ACC112 (cell line): ENCODE measurements around the gene CDYL2.
"Not testable (repeated sequence)": the region's sequence is repeated elsewhere in the genome, so short reads cannot be mapped to it uniquely, and the experiment has no call there.

Experiments used
- H2AFZ ChIP-seq: fragments of 200-600 bp; sonication (generic); one replicate; pipeline ENCODE4 v1.6.0; 2017; ENCODE audit warnings: antibody characterized with exemption, low read length; ENCODE audit not compliant: unreplicated experiment
- H3K27ac ChIP-seq: fragments of 200-600 bp; sonication (generic); 2 replicates; pipeline ENCODE4 v1.5.1; 2014; ENCODE audit warnings: low read depth, mild to moderate bottlenecking, antibody characterized with exemption, low read length, moderate library complexity
- H3K27me3 ChIP-seq: fragments of 200-600 bp; sonication (generic); 2 replicates; pipeline ENCODE4 v1.6.1; 2014; ENCODE audit warnings: mild to moderate bottlenecking, antibody characterized with exemption, low read length, moderate library complexity, mixed read lengths; ENCODE audit not compliant: insufficient read depth
- H3K36me3 ChIP-seq: fragments of 200-600 bp; sonication (generic); 2 replicates; pipeline ENCODE4 v1.6.1; 2016; ENCODE audit warnings: mild to moderate bottlenecking, antibody characterized with exemption, low read length, moderate library complexity, mixed read lengths; ENCODE audit not compliant: insufficient read depth
- H3K4me1 ChIP-seq: fragments of 200-600 bp; sonication (generic); one replicate; pipeline ENCODE4 v1.6.1; 2016; ENCODE audit warnings: low read length, mixed read lengths; ENCODE audit not compliant: insufficient read depth, unreplicated experiment, control insufficient read depth
- H3K4me3 ChIP-seq: fragments of 200-600 bp; sonication (generic); 2 replicates; pipeline ENCODE4 v1.5.1; 2014; ENCODE audit warnings: mild to moderate bottlenecking, low read depth, low read length
- H3K79me2 ChIP-seq: fragments of 200-600 bp; sonication (generic); one replicate; pipeline ENCODE4 v1.6.0; 2016; ENCODE audit warnings: low read length; ENCODE audit not compliant: control insufficient read depth, unreplicated experiment, insufficient read depth

CDYL2 gene

GRCh38 chr16:80731915-80732314, 72.5 kb downstream of the CDYL2 start:
- Histone ChIP-seq H2AFZ (no peak overlapping the region), H3K36me3 (no peaks in the 10 kb centered on the region), H3K4me1 (no peaks in the 10 kb centered on the region), H3K4me3 (no peak overlapping the region), H3K79me2 (no peaks in the 10 kb centered on the region), H3K27me3 (no peaks in the 10 kb centered on the region), H3K27ac (no peak overlapping the region)

GRCh38 chr16:80727066-80727763, 77.2 kb downstream of the CDYL2 start:
- not testable (repeated sequence) for H3K4me1 ChIP-seq, H3K4me3 ChIP-seq, H3K27ac ChIP-seq, H3K27me3 ChIP-seq, H3K36me3 ChIP-seq, H2AFZ ChIP-seq, H3K79me2 ChIP-seq

- Histone ChIP-seq H3K36me3 (no peaks in the 10 kb centered on the region), H3K4me1 (no peaks in the 10 kb centered on the region), H3K27ac (no peak overlapping the region)
Measured at GRCh38 chr16:80725566-80726162, 78.7 kb downstream of the CDYL2 start.

GRCh38 chr16:80723981-80724380, 80.4 kb downstream of the CDYL2 start:
- no peaks in the 10 kb centered on the region for H3K36me3 ChIP-seq
- no peak overlapping the region for H3K27ac ChIP-seq
- no peaks in the 10 kb centered on the region for H3K4me1 ChIP-seq
- no peaks in the 10 kb centered on the region for H3K27me3 ChIP-seq
- H2AFZ ChIP-seq, result no peak overlapping the region
- no peak overlapping the region for H3K4me3 ChIP-seq
- H3K79me2 ChIP-seq, result no peaks in the 10 kb centered on the region

More at GRCh38 chr16:80725566-80726162, 78.7 kb downstream of the CDYL2 start:
- no peak overlapping the region for H3K4me3 ChIP-seq
- H3K27me3 ChIP-seq, result no peaks in the 10 kb centered on the region
- no peaks in the 10 kb centered on the region for H3K79me2 ChIP-seq
- H2AFZ ChIP-seq, result no peak overlapping the region

GRCh38 chr16:80723091-80723490, 81.3 kb downstream of the CDYL2 start:
- Histone ChIP-seq H3K27ac (no peak overlapping the region), H3K79me2 (no peaks in the 10 kb centered on the region), H3K27me3 (no peaks in the 10 kb centered on the region)

GRCh38 chr16:80720804-80721371, 83.5 kb downstream of the CDYL2 start:
- Histone ChIP-seq H2AFZ (no peak overlapping the region), H3K4me3 (no peak overlapping the region), H3K4me1 (peaks cover 3% of the 10 kb centered on the region), H3K36me3 (no peaks in the 10 kb centered on the region), H3K27ac (no peak overlapping the region), H3K27me3 (no peaks in the 10 kb centered on the region), H3K79me2 (no peaks in the 10 kb centered on the region)

More at GRCh38 chr16:80723091-80723490, 81.3 kb downstream of the CDYL2 start:
- Histone ChIP-seq H3K36me3 (no peaks in the 10 kb centered on the region), H3K4me3 (no peak overlapping the region), H3K4me1 (peaks cover 3% of the 10 kb centered on the region), H2AFZ (no peak overlapping the region)

- H3K27ac ChIP-seq, result no peak overlapping the region
- H3K27me3 ChIP-seq, result no peaks in the 10 kb centered on the region
- no peaks in the 10 kb centered on the region for H3K79me2 ChIP-seq
- H3K4me1 ChIP-seq, result peaks cover 3% of the 10 kb centered on the region
- no peak overlapping the region for H2AFZ ChIP-seq
- H3K4me3 ChIP-seq, result no peak overlapping the region
- no peaks in the 10 kb centered on the region for H3K36me3 ChIP-seq
Measured at GRCh38 chr16:80719573-80719972, 84.8 kb downstream of the CDYL2 start.

- Histone ChIP-seq H3K4me1 (peaks cover 3% of the 10 kb centered on the region), H3K4me3 (no peak overlapping the region), H2AFZ (no peak overlapping the region), H3K27me3 (no peaks in the 10 kb centered on the region), H3K36me3 (no peaks in the 10 kb centered on the region), H3K27ac (no peak overlapping the region), H3K79me2 (no peaks in the 10 kb centered on the region)
Measured at GRCh38 chr16:80718480-80719220, 85.7 kb downstream of the CDYL2 start.

GRCh38 chr16:80717611-80718010, 86.8 kb downstream of the CDYL2 start:
- Histone ChIP-seq H3K36me3 (no peaks in the 10 kb centered on the region), H3K4me3 (no peak overlapping the region), H3K27ac (no peak overlapping the region), H3K79me2 (no peaks in the 10 kb centered on the region), H3K4me1 (peaks cover 3% of the 10 kb centered on the region), H3K27me3 (no peaks in the 10 kb centered on the region), H2AFZ (no peak overlapping the region)

- peaks cover 3% of the 10 kb centered on the region for H3K4me1 ChIP-seq
- no peak overlapping the region for H3K27ac ChIP-seq
- H3K79me2 ChIP-seq, result no peaks in the 10 kb centered on the region
- H3K4me3 ChIP-seq, result no peak overlapping the region
- no peaks in the 10 kb centered on the region for H3K36me3 ChIP-seq
- no peak overlapping the region for H2AFZ ChIP-seq
- no peaks in the 10 kb centered on the region for H3K27me3 ChIP-seq
Measured at GRCh38 chr16:80716564-80717139, 87.7 kb downstream of the CDYL2 start.
